HepG2 (cell line): ENCODE data around the gene DNAJB8. TPM values are rescaled to one million over a fixed set of nuclear protein-coding genes. Genes with fewer than 3 reads are reported as not detected.
A peak's percentile ranks its signal among the peaks of the same experiment; 100 is the strongest.

Experiments used
- ATAC-seq: fragments of 200-7000 bp; cut with Tn5 transposase; 3 replicates; pipeline ENCODE4 v1.9.1; 2020; ENCODE audit warnings: mild to moderate bottlenecking, moderate library complexity
- BruUV-seq: library from RNA; stranded (reverse); fragments of 400-500 nt; replicated peaks from 2 replicates; lab custom pipeline; 2021; lab: Mats Ljungman, UMichigan
- CTCF ChIA-PET: fragments of 300-600 bp; formaldehyde crosslinking; extraction: SDS; loops from one replicate; lab custom pipeline; 2021; ENCODE audit warnings: low total read pairs, inconsistent platforms, low intra/inter-chr PET ratio; lab: Yijun Ruan, JAX
- POLR2A ChIA-PET: fragments of 350-600 bp; sonication (Branson Sonifier 250); formaldehyde crosslinking; loops from one replicate; lab custom pipeline; 2020; ENCODE audit warnings: antibody characterized with exemption, inconsistent platforms; lab: Yijun Ruan, JAX
- DNase-seq: peaks from one replicate; pipeline ENCODE4 v3.0.0-alpha.2; 2015; ENCODE audit warnings: low spot score
- FAIRE-seq: peaks from 3 replicates; lab custom pipeline; 2011; peaks lifted over from hg19 to GRCh38; lab: Jason Lieb, UNC
- H2AFZ ChIP-seq: one replicate; pipeline ENCODE4 v1.6.1; 2011; ENCODE audit warnings: low read length, inconsistent platforms
- H3K27ac ChIP-seq: fragments of 300-600 bp; 3 replicates; pipeline ENCODE4 v1.8.0; 2011; ENCODE audit warnings: mixed run types, mild to moderate bottlenecking, mixed read lengths, low read length, inconsistent platforms; ENCODE audit not compliant: insufficient read depth; ENCODE audit errors: extremely low read length
- H3K27me3 ChIP-seq, 2 experiments: fragments of 200-600 bp in 1 of 2; 2 replicates in 1 of 2; 3 replicates in 1 of 2; pipeline versions ENCODE4 v1.6.0 to v1.8.0; 2011; ENCODE audit warnings: low read length in 2 of 2, mild to moderate bottlenecking in 2 of 2, moderate library complexity in 2 of 2, inconsistent platforms in 1 of 2; ENCODE audit not compliant: insufficient read depth in 2 of 2, control insufficient read depth in 1 of 2
- H3K36me3 ChIP-seq, 2 experiments: fragments of 200-600 bp in 1 of 2; replicated peaks in 1 of 2; 2 replicates in 1 of 2; 3 replicates in 1 of 2; pipeline versions ENCODE4 v1.5.1 to v1.8.0; 2011; ENCODE audit warnings: low read length in 2 of 2, inconsistent platforms in 1 of 2; ENCODE audit not compliant: insufficient read depth in 2 of 2, control insufficient read depth in 1 of 2
- H3K4me1 ChIP-seq: 2 replicates; pipeline ENCODE4 v1.5.1; 2012; ENCODE audit warnings: low read length, inconsistent platforms; ENCODE audit not compliant: insufficient read depth
- H3K4me2 ChIP-seq: 2 replicates; pipeline ENCODE4 v1.6.0; 2011; ENCODE audit warnings: low read depth, low read length, inconsistent platforms
- H3K4me3 ChIP-seq, 3 experiments: fragments of 200-600 bp in 1 of 3; sonication (generic), shearing (Covaris generic) in 1 of 3; replicated peaks in 1 of 3; 2 replicates each; pipeline ENCODE4 v1.5.1; 2011 to 2016; ENCODE audit warnings: low read length in 3 of 3, inconsistent platforms in 2 of 3, low read depth in 2 of 3, mild to moderate bottlenecking in 2 of 3, control low read depth in 1 of 3, mixed read lengths in 1 of 3; ENCODE audit not compliant: insufficient read depth in 1 of 3
- H3K79me2 ChIP-seq: one replicate; pipeline ENCODE4 v1.6.1; 2011; ENCODE audit warnings: low read length, inconsistent platforms; ENCODE audit not compliant: insufficient read depth
- H3K9ac ChIP-seq: 2 replicates; pipeline ENCODE4 v1.6.0; 2011; ENCODE audit warnings: mild to moderate bottlenecking, low read depth, low read length, inconsistent platforms; ENCODE audit not compliant: insufficient read depth
- H3K9me3 ChIP-seq: 2 replicates; pipeline ENCODE4 v1.5.1; 2012; ENCODE audit warnings: mild to moderate bottlenecking, low read length
- H4K20me1 ChIP-seq: 2 replicates; pipeline ENCODE4 v1.6.0; 2011; ENCODE audit warnings: inconsistent platforms, mild to moderate bottlenecking, low read length, moderate library complexity; ENCODE audit not compliant: insufficient read depth
- CENPT ChIP-seq: sonication (generic); formaldehyde crosslinking; IDR thresholded peaks from 2 replicates; pipeline ENCODE4 v1.8.0; 2022; ENCODE audit warnings: low read depth, mild to moderate bottlenecking, moderate library complexity, missing genetic modification reagents
- GZF1 ChIP-seq: sonication (generic); formaldehyde crosslinking; IDR thresholded peaks from 2 replicates; pipeline ENCODE4 v1.5.1; 2020; ENCODE audit warnings: mild to moderate bottlenecking, missing genetic modification reagents
- KLF9 ChIP-seq: IDR thresholded peaks from 2 replicates; pipeline ENCODE4 v1.6.1; 2016; ENCODE audit warnings: low read depth
- MAZ ChIP-seq, 2 experiments: sonication (generic) in 1 of 2; formaldehyde crosslinking in 1 of 2; IDR thresholded peaks; 2 replicates each; pipeline versions ENCODE4 v1.5.0 to v1.6.1; 2012 to 2020; ENCODE audit warnings: low read depth in 2 of 2, mild to moderate bottlenecking in 2 of 2, borderline replicate concordance in 1 of 2, improper control_type of control experiment in 1 of 2, low read length in 1 of 2, missing genetic modification reagents in 1 of 2, moderate library complexity in 1 of 2
- NFYB ChIP-seq: sonication (generic); formaldehyde crosslinking; IDR thresholded peaks from 2 replicates; pipeline ENCODE4 v1.4.0; 2020; ENCODE audit warnings: missing genetic modification reagents
- PHF21A ChIP-seq: sonication (generic); formaldehyde crosslinking; IDR thresholded peaks from 2 replicates; pipeline ENCODE4 v1.5.0; 2020; ENCODE audit warnings: mild to moderate bottlenecking, missing genetic modification reagents
- RFXANK ChIP-seq: IDR thresholded peaks from 2 replicates; pipeline ENCODE4 v1.6.1; 2016
- ZNF44 ChIP-seq: sonication (generic); formaldehyde crosslinking; IDR thresholded peaks from 2 replicates; pipeline ENCODE4 v1.5.1; 2020; ENCODE audit warnings: mild to moderate bottlenecking, missing genetic modification reagents
- ZNF792 ChIP-seq: IDR thresholded peaks from 2 replicates; pipeline ENCODE4 v1.6.1; 2016
- WGBS: methylation state at CpG from one replicate; pipeline ENCODE4 v1.1.6; 2017; ENCODE audit warnings: low lambda C conversion rate; 5-methylcytosine and 5-hydroxymethylcytosine counted together
- in situ Hi-C: cut with HindIII; loops from 2 replicates; pipeline ENCODE4 v1.10.0; 2017; ENCODE audit warnings: low pct_unique_long_range_greater_than_20kb; ENCODE audit not compliant: extremely low pct_ligation_motif_present
- intact Hi-C: fragments of 100-400 bp; cut with micrococcal nuclease; formaldehyde crosslinking; loops from one replicate; pipeline ENCODE4 v1.10.0; 2022; ENCODE audit not compliant: unreplicated experiment
- polyA plus RNA-seq, 8 experiments: library from polyadenylated mRNA; depleted of rRNA in 3 of 8; stranded (reverse) in 7 of 8; unstranded in 1 of 8; fragments of >200 nt; fragmentation: Illumina TruSeq in 4 of 8; extraction: Trizol in 4 of 8; gene quantifications; 2 replicates each; pipeline versions ENCODE4 v1.2.1 to v1.2.3, GENCODE V29; 2011 to 2016; ENCODE audit warnings: low read depth in 4 of 8, missing spikeins in 1 of 8, mixed read lengths in 1 of 8; ENCODE audit not compliant: insufficient read depth in 1 of 8
- total RNA-seq, 5 experiments: library from RNA; depleted of rRNA; stranded (reverse); fragments of >200 nt; fragmentation: Illumina TruSeq; extraction: Trizol; gene quantifications; 2 replicates each; pipeline ENCODE4 v1.2.3, GENCODE V29; 2016; ENCODE audit warnings: low read depth in 1 of 5
- TF ChIP-seq, protein P1 (sequence below): sonication (generic); formaldehyde crosslinking; IDR thresholded peaks from 2 replicates; pipeline ENCODE4 v1.8.1; 2022; ENCODE audit warnings: mild to moderate bottlenecking, missing genetic modification reagents
- TF ChIP-seq, protein P2 (sequence below): sonication (generic); formaldehyde crosslinking; IDR thresholded peaks from 2 replicates; pipeline ENCODE4 v1.5.0; 2020; ENCODE audit warnings: missing genetic modification reagents, mild to moderate bottlenecking, borderline replicate concordance
- TF ChIP-seq, protein P3 (sequence below): sonication (generic); formaldehyde crosslinking; IDR thresholded peaks from 2 replicates; pipeline ENCODE4 v1.4.0; 2020; ENCODE audit warnings: missing genetic modification reagents

The DNAJB8 gene
- total and polyA plus RNA-seq, 2 of the 13 experiments (the other 11 are each of a cell fraction or from before 2014, with no cell fraction given): not detected

DNA sequence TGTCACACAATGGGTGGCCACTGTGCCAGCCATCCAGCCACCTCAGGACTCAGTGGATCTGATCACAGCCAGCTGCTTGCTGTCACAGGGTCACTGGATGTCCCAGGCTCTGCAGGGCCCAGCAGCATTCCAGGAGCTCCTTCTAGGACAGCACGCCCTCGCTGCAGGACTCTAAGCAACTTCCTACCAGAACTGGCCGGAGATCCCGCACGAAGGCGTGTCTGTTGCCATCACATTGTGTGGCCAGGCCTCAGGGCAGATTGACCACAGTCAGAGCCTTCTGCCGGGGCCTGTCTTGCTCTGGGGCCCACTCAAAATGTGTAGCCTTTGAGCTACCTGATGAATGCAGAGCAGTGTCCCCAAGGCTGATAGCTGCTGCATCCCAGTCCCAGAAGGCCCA, 24.6 kb downstream of the DNAJB8 start:
- no peaks in the 10 kb centered on the region for H3K79me2 ChIP-seq
- no CpG with 5 or more reads among the region's 7 CpGs for WGBS
- no TSS peak for BruUV-seq
- peaks cover 10 to 67% of the 10 kb centered on the region in 2 experiments for H3K27me3 ChIP-seq
- DNase-seq: no peak
- no peak overlapping the region for H3K4me3 ChIP-seq
- no peak for TF ChIP-seq KLF9 (CRISPR knock-in tag)
- TF ChIP-seq, all 625 proteins: peak for 0
- H2AFZ ChIP-seq: no peak overlapping the region
- H4K20me1 ChIP-seq: no peaks in the 10 kb centered on the region
- FAIRE-seq (no peak), ATAC-seq (peak; percentile 23; the same call in 2 of the 3 replicates)
- H3K4me2 ChIP-seq: no peak overlapping the region
- intact Hi-C loops: no loop called here
- in situ Hi-C loops: no loop called here
- POLR2A ChIA-PET: no interaction called here
- no peaks in the 10 kb centered on the region for H3K9me3 ChIP-seq
- H3K36me3 ChIP-seq: no peaks in the 10 kb centered on the region
- CTCF ChIA-PET: no interaction called here
- H3K9ac ChIP-seq: no peak overlapping the region
- H3K27ac ChIP-seq: no peak overlapping the region
- no peaks in the 10 kb centered on the region for H3K4me1 ChIP-seq

DNA sequence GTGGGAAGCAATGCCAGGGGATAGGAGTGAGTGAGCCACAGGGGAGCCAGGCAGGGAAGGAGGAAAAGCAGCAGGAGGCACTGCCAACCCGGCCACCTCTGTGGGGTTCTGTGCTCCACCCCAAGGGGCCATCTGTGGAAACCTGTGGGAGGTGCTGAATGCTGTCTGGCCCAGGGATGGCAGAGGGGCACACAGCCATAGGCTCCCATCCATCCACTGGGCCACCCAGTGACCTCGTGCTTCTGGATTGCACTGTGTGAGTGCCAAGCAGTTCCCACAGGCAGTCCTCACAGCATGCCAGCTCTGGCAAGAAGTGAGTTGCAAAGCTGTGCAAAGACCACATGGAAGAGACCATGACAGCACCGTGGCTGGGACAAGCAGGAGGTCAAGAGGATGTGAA, 27.5 kb downstream of the DNAJB8 start:
- Histone ChIP-seq H3K9me3 (no peaks in the 10 kb centered on the region), H3K36me3 (no peaks in the 10 kb centered on the region), H2AFZ (no peak overlapping the region), H3K79me2 (no peaks in the 10 kb centered on the region), H3K4me1 (no peaks in the 10 kb centered on the region), H3K4me3 (no peak overlapping the region), H4K20me1 (no peaks in the 10 kb centered on the region), H3K27ac (no peak overlapping the region), H3K4me2 (no peak overlapping the region), H3K27me3 (peaks cover 10 to 72% of the 10 kb centered on the region in 2 experiments), H3K9ac (no peak overlapping the region)
- ChIA-PET POLR2A (no interaction called here), CTCF (no interaction called here)
- in situ Hi-C loops: no loop called here
- no TSS peak for BruUV-seq
- ATAC-seq: no peak
- FAIRE-seq: no peak
- no peak for DNase-seq
- intact Hi-C loops: no loop called here
- WGBS: 7% methylated on average over 3 of the region's 3 CpGs
- no peak for TF ChIP-seq CENPT (CRISPR knock-in tag)
- TF ChIP-seq, protein P1, sequence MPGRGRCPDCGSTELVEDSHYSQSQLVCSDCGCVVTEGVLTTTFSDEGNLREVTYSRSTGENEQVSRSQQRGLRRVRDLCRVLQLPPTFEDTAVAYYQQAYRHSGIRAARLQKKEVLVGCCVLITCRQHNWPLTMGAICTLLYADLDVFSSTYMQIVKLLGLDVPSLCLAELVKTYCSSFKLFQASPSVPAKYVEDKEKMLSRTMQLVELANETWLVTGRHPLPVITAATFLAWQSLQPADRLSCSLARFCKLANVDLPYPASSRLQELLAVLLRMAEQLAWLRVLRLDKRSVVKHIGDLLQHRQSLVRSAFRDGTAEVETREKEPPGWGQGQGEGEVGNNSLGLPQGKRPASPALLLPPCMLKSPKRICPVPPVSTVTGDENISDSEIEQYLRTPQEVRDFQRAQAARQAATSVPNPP (CRISPR knock-in tag): no peak
- TF ChIP-seq RFXANK: no peak
- TF ChIP-seq GZF1 (CRISPR knock-in tag): no peak
- no peak for TF ChIP-seq PHF21A
- no peak for TF ChIP-seq ZNF44
- TF ChIP-seq, protein P2, sequence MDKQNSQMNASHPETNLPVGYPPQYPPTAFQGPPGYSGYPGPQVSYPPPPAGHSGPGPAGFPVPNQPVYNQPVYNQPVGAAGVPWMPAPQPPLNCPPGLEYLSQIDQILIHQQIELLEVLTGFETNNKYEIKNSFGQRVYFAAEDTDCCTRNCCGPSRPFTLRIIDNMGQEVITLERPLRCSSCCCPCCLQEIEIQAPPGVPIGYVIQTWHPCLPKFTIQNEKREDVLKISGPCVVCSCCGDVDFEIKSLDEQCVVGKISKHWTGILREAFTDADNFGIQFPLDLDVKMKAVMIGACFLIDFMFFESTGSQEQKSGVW: no peak
- TF ChIP-seq, protein P3, sequence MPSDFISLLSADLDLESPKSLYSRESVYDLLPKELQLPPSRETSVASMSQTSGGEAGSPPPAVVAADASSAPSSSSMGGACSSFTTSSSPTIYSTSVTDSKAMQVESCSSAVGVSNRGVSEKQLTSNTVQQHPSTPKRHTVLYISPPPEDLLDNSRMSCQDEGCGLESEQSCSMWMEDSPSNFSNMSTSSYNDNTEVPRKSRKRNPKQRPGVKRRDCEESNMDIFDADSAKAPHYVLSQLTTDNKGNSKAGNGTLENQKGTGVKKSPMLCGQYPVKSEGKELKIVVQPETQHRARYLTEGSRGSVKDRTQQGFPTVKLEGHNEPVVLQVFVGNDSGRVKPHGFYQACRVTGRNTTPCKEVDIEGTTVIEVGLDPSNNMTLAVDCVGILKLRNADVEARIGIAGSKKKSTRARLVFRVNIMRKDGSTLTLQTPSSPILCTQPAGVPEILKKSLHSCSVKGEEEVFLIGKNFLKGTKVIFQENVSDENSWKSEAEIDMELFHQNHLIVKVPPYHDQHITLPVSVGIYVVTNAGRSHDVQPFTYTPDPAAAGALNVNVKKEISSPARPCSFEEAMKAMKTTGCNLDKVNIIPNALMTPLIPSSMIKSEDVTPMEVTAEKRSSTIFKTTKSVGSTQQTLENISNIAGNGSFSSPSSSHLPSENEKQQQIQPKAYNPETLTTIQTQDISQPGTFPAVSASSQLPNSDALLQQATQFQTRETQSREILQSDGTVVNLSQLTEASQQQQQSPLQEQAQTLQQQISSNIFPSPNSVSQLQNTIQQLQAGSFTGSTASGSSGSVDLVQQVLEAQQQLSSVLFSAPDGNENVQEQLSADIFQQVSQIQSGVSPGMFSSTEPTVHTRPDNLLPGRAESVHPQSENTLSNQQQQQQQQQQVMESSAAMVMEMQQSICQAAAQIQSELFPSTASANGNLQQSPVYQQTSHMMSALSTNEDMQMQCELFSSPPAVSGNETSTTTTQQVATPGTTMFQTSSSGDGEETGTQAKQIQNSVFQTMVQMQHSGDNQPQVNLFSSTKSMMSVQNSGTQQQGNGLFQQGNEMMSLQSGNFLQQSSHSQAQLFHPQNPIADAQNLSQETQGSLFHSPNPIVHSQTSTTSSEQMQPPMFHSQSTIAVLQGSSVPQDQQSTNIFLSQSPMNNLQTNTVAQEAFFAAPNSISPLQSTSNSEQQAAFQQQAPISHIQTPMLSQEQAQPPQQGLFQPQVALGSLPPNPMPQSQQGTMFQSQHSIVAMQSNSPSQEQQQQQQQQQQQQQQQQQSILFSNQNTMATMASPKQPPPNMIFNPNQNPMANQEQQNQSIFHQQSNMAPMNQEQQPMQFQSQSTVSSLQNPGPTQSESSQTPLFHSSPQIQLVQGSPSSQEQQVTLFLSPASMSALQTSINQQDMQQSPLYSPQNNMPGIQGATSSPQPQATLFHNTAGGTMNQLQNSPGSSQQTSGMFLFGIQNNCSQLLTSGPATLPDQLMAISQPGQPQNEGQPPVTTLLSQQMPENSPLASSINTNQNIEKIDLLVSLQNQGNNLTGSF (CRISPR knock-in tag): no peak
- TF ChIP-seq NFYB (CRISPR knock-in tag): no peak
- TF ChIP-seq ZNF792 (CRISPR knock-in tag): no peak
- TF ChIP-seq MAZ (IDR thresholded peaks at IDR 0.05; ENCODE audit: borderline replicate concordance, low read depth, low read length): no peak
- no peak for TF ChIP-seq MAZ (CRISPR knock-in tag; IDR thresholded peaks at IDR 0.05; ENCODE audit: low read depth)
